GM12878 (cell line): ENCODE measurements around the gene UBE2E2. TPM values are rescaled to one million over a fixed set of nuclear protein-coding genes. Genes with fewer than 3 reads are reported as not detected.

ENCODE experiments used
- ATAC-seq: fragments of 200-7000 bp; cut with Tn5 transposase; 3 replicates; pipeline ENCODE4 v1.9.1; 2020; ENCODE audit warnings: mild to moderate bottlenecking, moderate library complexity
- BruUV-seq: library from RNA; stranded (reverse); fragments of 400-500 nt; replicated peaks from 2 replicates; lab custom pipeline; 2021; lab: Mats Ljungman, UMichigan
- CTCF ChIA-PET: fragments of 300-600 bp; sonication (Branson Sonifier 250); formaldehyde crosslinking; extraction: SDS; loops from one replicate; lab custom pipeline; 2021; ENCODE audit warnings: inconsistent platforms; lab: Yijun Ruan, JAX
- POLR2A ChIA-PET: fragments of 350-600 bp; formaldehyde crosslinking; extraction: SDS; loops from one replicate; lab custom pipeline; 2021; ENCODE audit warnings: inconsistent platforms; lab: Charles Lee
- RAD21 ChIA-PET: fragments of 300-600 bp; sonication (Branson Sonifier 250); formaldehyde crosslinking; loops from one replicate; lab custom pipeline; 2023; ENCODE audit warnings: antibody characterized with exemption; ENCODE audit not compliant: unreplicated experiment; lab: Charles Lee
- SMC1A ChIA-PET: fragments of 300-600 bp; sonication (Branson Sonifier 250); formaldehyde crosslinking; loops from one replicate; lab custom pipeline; 2023; ENCODE audit not compliant: unreplicated experiment, uncharacterized antibody; lab: Charles Lee
- DNase-seq: peaks from one replicate; pipeline ENCODE4 v3.0.0-alpha.2; 2011; ENCODE audit warnings: low read depth, low spot score
- FAIRE-seq: peaks from 3 replicates; lab custom pipeline; 2011; peaks lifted over from hg19 to GRCh38; lab: Jason Lieb, UNC
- H2AFZ ChIP-seq: 2 replicates; pipeline ENCODE4 v1.6.0; 2011; ENCODE audit warnings: low read depth, low read length, control low read depth; ENCODE audit not compliant: control insufficient read depth
- H3K27ac ChIP-seq: 2 replicates; pipeline ENCODE4 v1.5.1; 2011; ENCODE audit warnings: control low read depth; ENCODE audit not compliant: control insufficient read depth, insufficient read depth
- H3K27me3 ChIP-seq, 2 experiments: replicated peaks in 1 of 2; 2 replicates each; pipeline versions ENCODE4 v1.6.0 to v1.6.1; 2011; ENCODE audit warnings: low read length in 1 of 2; ENCODE audit not compliant: control insufficient read depth in 2 of 2, insufficient read depth in 2 of 2
- H3K36me3 ChIP-seq, 2 experiments: 2 replicates each; pipeline ENCODE4 v1.5.1; 2011; ENCODE audit warnings: low read length in 1 of 2; ENCODE audit not compliant: control insufficient read depth in 2 of 2, insufficient read depth in 2 of 2
- H3K4me1 ChIP-seq: 2 replicates; pipeline ENCODE4 v1.6.1; 2011; ENCODE audit warnings: mild to moderate bottlenecking, low read length, moderate library complexity, mixed read lengths; ENCODE audit not compliant: control insufficient read depth, insufficient read depth
- H3K4me2 ChIP-seq: 2 replicates; pipeline ENCODE4 v1.6.0; 2011; ENCODE audit warnings: control low read depth; ENCODE audit not compliant: control insufficient read depth, insufficient read depth
- H3K4me3 ChIP-seq: fragments of 200-600 bp; sonication (generic); 2 replicates; pipeline ENCODE4 v1.5.1; 2016
- H3K79me2 ChIP-seq: 2 replicates; pipeline ENCODE4 v1.6.0; 2011; ENCODE audit warnings: low read length; ENCODE audit not compliant: control insufficient read depth, insufficient read depth
- H3K9ac ChIP-seq: 2 replicates; pipeline ENCODE4 v1.8.0; 2011; ENCODE audit warnings: low read length, control low read depth, mixed read lengths; ENCODE audit not compliant: control insufficient read depth, insufficient read depth
- H3K9me3 ChIP-seq: replicated peaks from 3 replicates; pipeline ENCODE4 v1.5.1; 2011; ENCODE audit warnings: mild to moderate bottlenecking, low read length; ENCODE audit not compliant: control insufficient read depth, insufficient read depth
- H4K20me1 ChIP-seq: 2 replicates; pipeline ENCODE4 v1.6.0; 2011; ENCODE audit not compliant: control insufficient read depth, insufficient read depth
- EP300 ChIP-seq, 2 experiments: fragments of 150-350 bp in 1 of 2; IDR thresholded peaks; 2 replicates each; pipeline ENCODE4 v1.6.1; 2011 to 2012; ENCODE audit warnings: low read depth in 2 of 2, low read length in 2 of 2, borderline replicate concordance in 1 of 2, improper control_type of control experiment in 1 of 2, inconsistent platforms in 1 of 2; ENCODE audit not compliant: control insufficient read depth in 1 of 2
- ETV6 ChIP-seq, 2 experiments: fragments of 450-650 bp in 1 of 2; IDR thresholded peaks in 1 of 2; conservative IDR thresholded peaks in 1 of 2; 2 replicates each; pipeline ENCODE4 v1.6.1; 2014; ENCODE audit warnings: antibody characterized with exemption in 1 of 2, borderline replicate concordance in 1 of 2, low read depth in 1 of 2, mild to moderate bottlenecking in 1 of 2, moderate library complexity in 1 of 2
- FOS ChIP-seq: IDR thresholded peaks from 3 replicates; pipeline ENCODE4 v1.6.1; 2011; ENCODE audit warnings: borderline replicate concordance; ENCODE audit not compliant: insufficient read length; ENCODE audit errors: extremely low read depth
- GATAD2B ChIP-seq: fragments of 450-650 bp; conservative IDR thresholded peaks from 2 replicates; pipeline ENCODE4 v1.6.1; 2017; ENCODE audit warnings: low read depth, mild to moderate bottlenecking, moderate library complexity
- HCFC1 ChIP-seq: fragments of 150-350 bp; IDR thresholded peaks from 2 replicates; pipeline ENCODE4 v1.6.1; 2014; ENCODE audit warnings: low read length
- MTA2 ChIP-seq: fragments of 450-650 bp; IDR thresholded peaks from 2 replicates; pipeline ENCODE4 v1.6.1; 2016; ENCODE audit warnings: low read depth, mild to moderate bottlenecking, moderate library complexity
- NBN ChIP-seq: fragments of 450-650 bp; IDR thresholded peaks from 2 replicates; pipeline ENCODE4 v1.6.1; 2016
- NR2C2 ChIP-seq: IDR thresholded peaks from 2 replicates; pipeline ENCODE4 v1.6.1; 2011; ENCODE audit warnings: borderline replicate concordance, low read depth; ENCODE audit not compliant: control insufficient read depth, insufficient read length
- POLR2A ChIP-seq: IDR thresholded peaks from 2 replicates; pipeline ENCODE4 v1.6.1; 2011; ENCODE audit warnings: low read depth, mild to moderate bottlenecking, low read length
- POU2F2 ChIP-seq: IDR thresholded peaks from 3 replicates; pipeline ENCODE4 v1.6.1; 2011; ENCODE audit warnings: low read depth, mild to moderate bottlenecking, low read length, borderline replicate concordance
- RBBP5 ChIP-seq: fragments of 200-600 bp; sonication (generic); conservative IDR thresholded peaks from 2 replicates; pipeline ENCODE4 v1.6.1; 2016
- REST ChIP-seq: IDR thresholded peaks from 2 replicates; pipeline ENCODE4 v1.6.1; 2012; ENCODE audit warnings: mild to moderate bottlenecking, low read depth, low read length
- SUPT20H ChIP-seq: IDR thresholded peaks from 2 replicates; pipeline ENCODE4 v1.6.1; 2011; ENCODE audit warnings: low read depth, mild to moderate bottlenecking, low read length, moderate library complexity, borderline replicate concordance; ENCODE audit not compliant: control insufficient read depth
- WRNIP1 ChIP-seq: IDR thresholded peaks from 2 replicates; pipeline ENCODE4 v1.6.1; 2011; ENCODE audit warnings: low read depth, low read length, improper control_type of control experiment, borderline replicate concordance
- YY1 ChIP-seq: IDR thresholded peaks from 2 replicates; pipeline ENCODE4 v1.6.1; 2011; ENCODE audit warnings: low read depth, mild to moderate bottlenecking, low read length
- WGBS: methylation state at CpG from one replicate; pipeline ENCODE4 v1.1.6; 2016; ENCODE audit warnings: low lambda C conversion rate; ENCODE audit not compliant: insufficient replicate concordance, insufficient coverage; ENCODE audit errors: missing lambda C conversion rate; 5-methylcytosine and 5-hydroxymethylcytosine counted together
- in situ Hi-C: fragments of 300-500 bp; cut with MboI; formaldehyde crosslinking; loops from 9 replicates; pipeline ENCODE4 v1.14.3; 2018; ENCODE audit warnings: mixed read lengths
- intact Hi-C: fragments of 100-400 bp; cut with micrococcal nuclease; formaldehyde crosslinking; loops from one replicate; pipeline ENCODE4 v1.14.2; 2022; ENCODE audit not compliant: unreplicated experiment
- polyA plus RNA-seq, 11 experiments: library from polyadenylated mRNA; depleted of rRNA in 4 of 11; unstranded in 6 of 11; stranded (reverse) in 5 of 11; fragments of >200 nt; fragmentation: Nextera tagmentation in 4 of 11; fragmentation: Illumina TruSeq in 1 of 11; extraction: Ambion mirVana in 4 of 11; extraction: Trizol in 1 of 11; gene quantifications; 1 replicate in 1 of 11; 2 replicates in 10 of 11; pipeline versions ENCODE4 v1.2.1 to v1.2.3, GENCODE V29; 2011 to 2016; ENCODE audit warnings: inconsistent platforms in 2 of 11, missing spikeins in 2 of 11, low read depth in 1 of 11
- total RNA-seq, 4 experiments: library from RNA; depleted of rRNA in 3 of 4; stranded (reverse); fragments of >200 nt in 3 of 4; fragmentation: Illumina TruSeq in 1 of 4; extraction: Trizol in 1 of 4; gene quantifications; 2 replicates each; pipeline versions ENCODE4 v1.2.1 to v1.2.3, GENCODE V29; 2013 to 2021

Gene UBE2E2
- total and polyA plus RNA-seq, 10 of the 15 experiments (the other 5 are each of a cell fraction or from before 2014, with no cell fraction given) = 8.7 to 71.0 (median 36.4) TPM

GRCh38 chr3:23277688-23278087 is 74.6 kb downstream of the UBE2E2 start:
- no peak for ATAC-seq
- no peaks in the 10 kb centered on the region for H4K20me1 ChIP-seq
- 80% methylated on average over 3 of the region's 3 CpGs for WGBS

GRCh38 chr3:23283625-23284024 is 80.5 kb downstream of the UBE2E2 start:
- intact Hi-C loops = no loop called here
- no peaks in the 10 kb centered on the region for H3K36me3 ChIP-seq
- POLR2A ChIA-PET = interaction anchor here (0.7 kb wide), 1 partner anchor 15 kb away, joined by 3 read pairs; no protein-coding TSS in a partner anchor
- peaks cover 3% of the 10 kb centered on the region; the same call in 2 of the 3 replicates for H3K9me3 ChIP-seq
- H3K27ac ChIP-seq = no peak overlapping the region
- no peaks in the 10 kb centered on the region for H3K4me1 ChIP-seq
- WGBS = 91% methylated on average over 5 of the region's 5 CpGs
- H3K4me3 ChIP-seq = no peak overlapping the region
- H4K20me1 ChIP-seq = no peaks in the 10 kb centered on the region
- ATAC-seq = no peak
- H3K27me3 ChIP-seq = no peaks in the 10 kb centered on the region
- BruUV-seq = no TSS peak
- H3K4me2 ChIP-seq = no peak overlapping the region
- SMC1A ChIA-PET = interaction anchor here (1.9 kb wide), 1 partner anchor 18 kb away, joined by 4 read pairs; no protein-coding TSS in a partner anchor
- no peak overlapping the region for H2AFZ ChIP-seq
- RAD21 ChIA-PET = interaction anchor here (2.1 kb wide), 1 partner anchor 28 kb away, joined by 5 read pairs; no protein-coding TSS in a partner anchor
- no peak for DNase-seq
- FAIRE-seq = no peak
- CTCF ChIA-PET = no interaction called here
- H3K79me2 ChIP-seq = peaks cover 2% of the 10 kb centered on the region
- in situ Hi-C loops = no loop called here
- H3K9ac ChIP-seq = no peak overlapping the region
- TF ChIP-seq ETV6 (conservative IDR thresholded peaks at IDR 0.05 in 1 of 2, IDR thresholded peaks at IDR 0.05 in 1 of 2; ENCODE audit: borderline replicate concordance in 1 of 2, low read depth in 1 of 2) (no peak), WRNIP1 (no peak), NBN (no peak), HCFC1 (no peak), POLR2A (no peak), NR2C2 (no peak), REST (no peak), EP300 (IDR thresholded peaks at IDR 0.05; ENCODE audit: borderline replicate concordance in 1 of 2, control insufficient read depth in 1 of 2, low read depth in 2 of 2, low read length in 2 of 2) (no peak), RBBP5 (no peak)

More at GRCh38 chr3:23277688-23278087, 74.6 kb downstream of the UBE2E2 start:
- Histone ChIP-seq H3K9ac (no peak overlapping the region), H3K9me3 (no peaks in the 10 kb centered on the region), H3K79me2 (peaks cover 3% of the 10 kb centered on the region), H3K27me3 (no peaks in the 10 kb centered on the region), H3K4me1 (no peaks in the 10 kb centered on the region), H3K4me2 (no peak overlapping the region), H3K27ac (no peak overlapping the region), H3K36me3 (no peaks in the 10 kb centered on the region), H3K4me3 (no peak overlapping the region)
- ChIA-PET RAD21 (interaction anchor here (0.6 kb wide), 1 partner anchor 119 kb away, joined by 3 read pairs; no protein-coding TSS in a partner anchor), CTCF (interaction anchor here (1.5 to 2.4 kb wide), 2 partner anchors 8 to 22 kb away, joined by 3 to 6 read pairs; no protein-coding TSS in a partner anchor), POLR2A (no interaction called here), SMC1A (interaction anchor here (1.0 to 1.6 kb wide), 2 partner anchors 12 to 38 kb away, joined by 3 read pairs; no protein-coding TSS in a partner anchor)
- intact Hi-C loops = no loop called here
- no TSS peak for BruUV-seq
- TF ChIP-seq GATAD2B (no peak), FOS (no peak), MTA2 (no peak), YY1 (no peak), POU2F2 (no peak), SUPT20H (no peak)
- TF ChIP-seq, all 136 proteins: peak for 0
- no peak overlapping the region for H2AFZ ChIP-seq
- DNase-seq (no peak), FAIRE-seq (no peak)
- in situ Hi-C loops = no loop called here
